Fibroblast of skin of right biceps (primary cell): ENCODE measurements around the gene PACC1.
A peak's percentile ranks its signal among the peaks of the same experiment; 100 is the strongest.

Experiments used
- DNase-seq: peaks from one replicate; pipeline ENCODE4 v3.0.0-alpha.2; 2013

The PACC1 gene

DNA sequence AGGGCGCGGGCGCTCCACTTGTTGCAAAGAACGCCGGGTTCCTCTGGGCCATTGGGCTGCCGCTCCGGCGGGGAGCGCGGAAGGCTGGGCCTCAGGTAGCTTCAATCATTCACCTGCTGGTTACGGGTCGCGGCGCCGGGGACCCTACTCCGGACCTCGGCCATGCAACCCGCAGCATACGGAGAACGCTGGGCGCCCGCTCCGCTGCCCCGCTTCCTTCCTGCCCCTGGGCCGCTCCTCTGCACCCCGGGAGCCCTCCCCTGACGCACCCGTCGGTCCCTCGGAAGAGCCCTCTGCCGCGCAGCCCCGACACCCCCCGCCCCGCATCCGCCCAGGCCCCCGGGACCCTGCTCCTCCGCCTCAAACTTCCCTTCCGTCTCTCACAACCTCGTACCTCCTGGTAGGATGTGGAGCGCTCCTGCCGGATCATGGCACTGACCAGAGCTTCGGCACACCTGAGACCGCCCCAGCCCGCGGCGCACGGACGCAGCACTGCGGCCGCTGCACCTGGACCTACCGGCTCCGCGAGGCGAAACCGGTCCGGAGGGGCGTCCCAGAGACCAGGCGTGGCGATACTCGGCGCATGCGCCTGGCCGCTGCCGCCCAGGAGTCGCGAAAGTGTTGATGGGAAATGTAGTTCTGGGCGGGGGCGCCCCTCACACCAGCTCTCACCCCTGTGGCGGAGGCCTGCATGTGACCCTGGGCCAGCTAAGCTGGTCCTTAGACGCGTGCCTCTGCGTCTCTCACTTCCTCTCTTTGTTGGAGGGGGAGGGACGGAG lies at the start of gene PACC1:
TSS of gene PACC1 (minus strand) at position 559 of the 779 bp plus-strand sequence. CDS start at position 430, 129 bp downstream.
- DNase-seq = peak; percentile 85

GRCh38 chr1:212463565-212464285 lies 49.0 kb upstream of the PACC1 start:
- DNase-seq = no peak

DNA sequence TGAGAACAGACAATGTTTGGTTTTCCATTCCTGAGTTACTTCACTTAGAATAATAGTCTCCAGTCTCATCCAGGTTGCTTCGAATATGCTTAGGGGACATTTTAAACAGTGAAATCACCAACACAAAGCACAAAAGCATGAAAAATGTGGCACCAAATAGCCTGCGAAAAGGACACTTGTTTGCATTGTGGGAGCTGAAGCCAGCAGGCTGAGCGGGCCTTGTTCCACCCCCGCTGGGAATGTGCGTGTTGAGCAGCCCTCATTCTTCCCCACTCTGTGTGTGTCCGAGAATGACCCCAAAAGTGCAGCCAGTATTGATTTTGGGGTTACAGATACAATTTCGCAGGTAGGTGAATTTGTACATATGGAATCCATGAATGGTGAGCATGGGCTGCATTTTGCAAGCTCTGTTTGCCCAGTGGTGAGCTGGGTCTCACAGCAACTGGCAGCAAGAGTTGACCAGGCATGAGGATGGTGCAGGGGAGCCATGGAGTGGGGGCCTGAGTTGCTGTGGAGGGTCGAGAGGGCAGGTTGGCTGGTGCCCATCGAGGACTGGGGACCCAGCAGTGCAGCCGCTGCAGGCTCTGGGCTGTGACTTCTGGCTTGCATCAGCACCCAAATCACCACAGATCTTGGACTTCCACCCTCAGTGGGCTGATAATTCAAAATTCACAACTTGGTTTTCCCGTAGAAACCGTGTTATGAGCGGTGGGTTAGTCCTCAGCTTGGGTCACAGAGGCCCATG lies 47.4 kb upstream of the PACC1 start:
- DNase-seq = no peak

GRCh38 chr1:212460376-212460775 lies 45.7 kb upstream of the PACC1 start:
- no peak for DNase-seq

DNA sequence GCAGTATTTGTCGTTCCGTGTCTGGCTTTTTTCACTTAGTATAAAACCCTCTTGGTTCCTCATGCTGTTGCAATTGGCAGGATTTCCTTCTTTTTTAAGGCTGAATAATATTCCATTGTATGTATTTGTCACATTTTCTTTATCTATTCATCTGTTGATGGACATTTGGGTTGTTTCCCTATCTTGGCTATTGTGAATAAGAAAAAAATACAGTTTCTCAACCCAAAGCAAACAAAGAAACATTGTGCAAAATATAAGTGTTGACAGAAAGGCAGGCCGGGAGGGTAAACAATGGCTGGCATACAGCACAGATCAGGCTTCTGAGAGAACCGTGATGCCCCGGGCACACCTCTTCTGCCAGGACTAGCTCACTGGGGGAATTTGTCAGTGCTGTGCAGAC lies 45.0 kb upstream of the PACC1 start:
- no peak for DNase-seq

DNA sequence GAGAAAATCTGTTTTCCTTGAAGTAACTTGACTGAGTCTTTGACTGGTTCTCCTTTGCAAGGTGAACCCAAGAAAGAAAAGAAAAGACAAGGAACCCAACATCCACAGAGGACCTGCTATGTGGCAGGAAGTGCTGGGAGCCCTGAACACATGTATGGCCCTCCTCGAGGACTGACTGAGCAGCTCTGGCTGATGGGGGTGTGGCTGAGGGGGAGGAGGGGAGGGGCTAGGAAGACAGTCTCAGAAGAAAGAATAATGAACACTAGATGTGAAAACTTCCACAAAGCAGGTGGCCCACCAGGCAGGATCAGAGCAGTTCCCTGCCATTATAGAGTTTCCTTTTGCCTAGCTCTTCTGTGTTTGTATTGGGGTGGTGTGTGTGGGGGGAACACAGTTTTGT lies 44.1 kb upstream of the PACC1 start:
- no peak for DNase-seq

DNA sequence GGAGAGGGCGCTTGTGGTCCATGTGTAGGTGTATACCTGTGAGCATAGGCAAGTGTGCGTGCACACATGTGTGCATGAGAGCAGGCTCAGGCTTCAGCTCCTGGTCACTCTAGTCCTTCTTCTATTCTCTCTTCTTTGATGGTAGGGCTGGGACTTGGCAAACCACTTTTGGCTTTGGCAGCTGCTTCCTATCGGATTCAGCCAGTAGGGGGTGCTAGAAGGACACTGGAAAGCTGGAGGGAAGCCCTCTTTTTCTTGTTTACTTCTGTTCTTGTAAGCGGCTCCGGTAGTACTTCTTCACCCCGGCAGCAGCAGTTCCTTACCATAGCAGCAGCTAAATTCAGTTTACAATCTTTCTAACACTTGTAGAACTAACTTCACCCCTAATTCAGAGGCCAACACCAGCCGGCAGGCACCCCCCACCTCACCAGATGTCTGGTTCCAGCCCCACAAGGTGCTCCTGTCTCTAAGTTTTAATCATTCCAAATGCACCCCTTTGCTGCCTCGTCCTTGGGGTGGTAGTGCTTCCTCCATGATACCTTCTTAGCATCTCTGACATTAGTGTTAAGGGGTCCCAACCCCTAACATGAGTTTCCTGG lies 43.2 kb upstream of the PACC1 start:
- DNase-seq = peak; percentile 40

GRCh38 chr1:212455803-212456528 lies 41.3 kb upstream of the PACC1 start:
- peak; percentile 68 for DNase-seq

- no peak for DNase-seq
Measured at GRCh38 chr1:212455401-212455800, 40.7 kb upstream of the PACC1 start.

DNA sequence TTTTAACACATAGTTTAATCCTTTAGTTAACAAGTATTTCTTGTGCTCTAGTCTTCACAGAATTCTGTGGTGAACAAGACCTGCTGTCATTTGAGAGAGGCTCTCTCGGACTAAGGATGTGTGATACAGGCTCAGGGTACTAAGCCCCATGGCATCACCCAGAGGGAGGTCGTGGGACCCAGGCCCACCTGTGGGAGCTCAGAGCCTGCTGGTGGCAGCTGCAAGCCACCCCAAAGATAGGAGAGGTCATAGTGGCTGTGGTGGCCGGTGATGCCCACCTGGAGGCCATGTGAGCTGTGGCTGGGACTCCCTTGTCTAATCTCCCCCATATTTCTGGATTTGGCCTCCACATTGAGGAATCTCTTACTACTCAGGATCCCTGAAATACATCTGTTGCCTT lies 40.1 kb upstream of the PACC1 start:
- DNase-seq = no peak

- no peak for DNase-seq
Measured at GRCh38 chr1:212453156-212453857, 38.6 kb upstream of the PACC1 start.

DNA sequence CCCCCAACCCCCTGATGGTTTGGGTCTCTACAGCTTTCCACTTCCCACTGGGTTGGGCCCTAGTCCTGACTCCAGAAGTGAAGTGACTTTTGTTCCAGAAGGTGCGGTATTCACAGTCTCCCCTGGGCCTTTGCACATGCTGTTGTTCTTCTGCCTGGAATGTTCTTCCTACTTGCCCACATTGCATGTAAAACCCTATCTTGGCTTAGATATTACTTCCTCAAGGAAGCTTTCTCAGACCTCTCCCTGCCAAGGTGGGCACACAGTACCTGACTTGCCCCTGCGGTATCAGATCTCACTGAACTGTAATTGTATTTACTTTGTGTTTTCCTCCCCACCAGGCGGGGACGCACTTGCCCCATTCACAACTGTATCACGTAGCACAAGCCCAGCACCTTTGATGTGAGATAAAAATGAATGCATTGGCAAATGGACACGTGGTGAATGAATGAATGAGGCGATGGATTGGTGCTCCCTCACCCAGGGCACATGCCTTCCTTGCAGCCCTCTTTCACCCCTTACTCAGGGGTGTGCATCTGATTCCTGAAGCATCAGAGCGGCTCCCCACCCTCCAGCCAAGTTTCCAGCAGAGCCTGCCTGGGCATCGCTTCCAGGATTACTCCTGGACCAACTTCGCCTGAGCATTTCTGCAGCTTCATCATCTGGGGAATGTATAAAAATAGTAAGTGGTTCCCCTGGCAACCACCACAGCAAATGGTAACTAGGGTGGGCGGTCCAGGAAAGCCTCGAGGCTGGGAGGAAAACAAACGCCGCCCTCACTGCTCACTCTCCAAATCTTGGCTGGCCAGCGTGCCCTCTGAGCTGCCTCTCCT lies 37.9 kb upstream of the PACC1 start:
- peak; percentile 59 for DNase-seq

- DNase-seq = no peak
Measured at GRCh38 chr1:212451416-212452322, 37.0 kb upstream of the PACC1 start.

DNA sequence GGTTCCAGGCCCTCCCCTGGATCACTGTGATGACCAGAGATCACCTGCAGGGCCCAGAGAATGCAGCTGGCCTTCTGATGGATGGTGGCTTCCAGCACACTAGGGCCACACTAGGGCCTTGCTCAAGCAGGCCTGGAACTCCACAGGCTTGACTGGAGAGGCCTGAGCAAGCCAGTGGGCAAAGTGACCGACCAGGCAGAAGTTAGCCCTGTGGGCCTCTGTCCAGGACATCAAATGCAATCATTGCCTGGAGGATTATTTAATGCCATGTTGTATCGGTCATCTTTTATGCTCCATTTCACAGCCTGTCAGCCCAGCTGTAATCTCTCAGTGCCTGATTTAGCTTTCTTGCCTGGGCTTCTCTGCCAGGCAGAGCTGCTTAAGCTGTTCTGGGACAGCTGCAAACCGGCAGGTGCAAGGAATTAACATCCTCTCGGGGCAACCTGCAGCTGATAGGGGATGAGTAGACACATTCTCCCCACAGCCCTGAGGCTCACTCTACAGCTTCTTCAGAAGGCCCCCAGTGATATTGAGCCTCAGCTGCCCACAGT lies 35.7 kb upstream of the PACC1 start:
- no peak for DNase-seq

DNA sequence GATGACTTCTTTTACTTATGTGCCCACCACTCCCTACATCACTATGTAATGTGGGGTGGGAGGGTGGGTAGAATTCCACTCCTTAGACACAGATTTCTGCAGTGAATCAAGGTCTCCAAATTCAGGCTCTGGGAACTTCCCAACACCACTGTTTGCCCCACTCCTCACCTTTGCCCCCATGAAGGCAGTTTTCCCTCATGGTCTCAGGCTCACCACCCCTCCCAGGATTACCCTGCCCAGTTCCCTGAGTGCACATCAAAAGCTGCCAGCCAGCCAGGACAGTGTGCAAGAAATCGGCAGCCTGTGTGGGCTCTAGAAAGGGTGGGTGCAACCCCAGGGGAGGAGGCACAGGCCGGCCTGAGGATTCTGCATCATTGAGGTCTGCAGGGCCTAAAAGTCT lies 32.8 kb upstream of the PACC1 start:
- no peak for DNase-seq

- no peak for DNase-seq
Measured at GRCh38 chr1:212446333-212446732, 31.6 kb upstream of the PACC1 start.

DNA sequence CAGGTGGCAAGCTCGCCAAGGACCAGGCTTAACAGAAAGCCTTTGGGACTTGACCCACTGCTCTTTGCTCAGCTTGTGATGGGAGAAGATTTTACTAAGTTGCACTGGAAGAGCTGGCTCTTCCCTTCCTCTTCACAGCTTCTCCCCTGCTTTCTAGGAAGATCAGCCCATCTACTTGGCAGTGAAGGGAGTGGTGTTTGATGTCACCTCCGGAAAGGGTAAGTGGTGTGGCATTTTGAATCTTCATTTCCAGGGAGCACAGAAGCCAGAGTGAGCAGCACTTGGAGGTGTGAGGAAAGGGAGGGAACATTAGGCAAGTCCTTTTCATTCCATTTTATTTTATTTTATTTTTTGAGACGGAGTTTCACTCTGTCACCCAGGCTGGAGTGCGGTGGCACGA lies 27.7 kb upstream of the PACC1 start:
- no peak for DNase-seq

DNA sequence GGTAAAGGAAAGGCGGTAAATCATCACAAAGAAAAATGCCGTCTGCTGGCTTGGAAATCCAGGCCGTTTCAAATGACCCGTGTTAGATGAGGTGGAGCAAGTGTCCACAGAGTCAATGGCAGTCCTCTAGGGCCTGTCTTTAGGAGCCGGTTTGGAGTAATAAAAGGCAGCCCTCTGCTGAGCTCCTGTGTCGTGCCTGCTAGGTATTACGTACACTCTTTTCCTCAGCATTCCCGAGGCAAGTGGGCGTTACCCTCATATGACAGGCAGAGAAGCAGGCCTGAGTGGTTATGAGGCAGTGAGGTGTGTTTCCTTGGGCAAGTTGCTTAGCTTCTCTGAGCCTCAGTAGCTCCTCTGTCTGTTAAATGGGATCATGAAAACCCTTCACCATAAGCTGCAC lies 25.7 kb upstream of the PACC1 start:
- DNase-seq = no peak

DNA sequence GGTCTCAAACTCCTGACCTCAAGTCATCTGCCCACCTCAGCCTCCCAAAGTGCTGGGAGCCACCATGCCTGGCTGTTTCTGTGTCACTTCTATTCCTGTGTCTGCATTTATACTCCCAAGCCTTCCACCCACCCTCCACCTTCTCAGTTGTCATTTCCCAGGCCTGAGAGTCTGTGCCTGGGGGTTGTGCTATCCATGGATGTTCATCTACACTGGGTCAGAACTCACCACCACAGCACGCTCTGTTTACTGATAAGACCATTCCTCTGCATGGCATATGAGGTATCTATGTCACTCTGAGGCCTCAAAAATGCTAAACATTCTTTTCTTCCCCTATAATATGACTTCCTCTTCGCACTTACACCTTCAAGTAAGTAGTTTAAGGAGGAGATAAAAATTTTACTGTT lies 24.1 kb upstream of the PACC1 start:
- no peak for DNase-seq
